Stomach (tissue), 9 donors: ENCODE results near the gene SLC35E3. TPM values are rescaled to one million over a fixed set of nuclear protein-coding genes. Genes with fewer than 3 reads are reported as not detected.

Source experiments
- DNase-seq, 2 donors: peaks; one replicate each; pipeline versions ENCODE4 v3.0.0 to v3.0.0-alpha.2; 2013 to 2019
- H3K27ac ChIP-seq, 5 donors: fragments of 200-600 bp in 4 of 5; sonication (generic) in 4 of 5; one replicate each; pipeline ENCODE4 v1.5.1; 2013 to 2019; ENCODE audit warnings: mild to moderate bottlenecking in 1 of 5, moderate library complexity in 1 of 5
- H3K27me3 ChIP-seq, 3 donors: fragments of 200-600 bp; sonication (generic); one replicate each; pipeline ENCODE4 v1.5.1; 2017 to 2019; ENCODE audit warnings: mixed run types in 1 of 3
- H3K36me3 ChIP-seq, 4 donors: fragments of 200-600 bp; sonication (generic); 1 replicate in 3 of 4; 2 replicates in 1 of 4; pipeline ENCODE4 v1.5.1; 2016 to 2019
- H3K4me1 ChIP-seq, 4 donors: fragments of 200-600 bp; sonication (generic); one replicate each; pipeline ENCODE4 v1.5.1; 2016 to 2019
- H3K4me3 ChIP-seq, 4 donors: fragments of 200-600 bp; sonication (generic) in 3 of 4; one replicate each; pipeline ENCODE4 v1.5.1; 2016 to 2019; ENCODE audit warnings: mild to moderate bottlenecking in 1 of 4
- H3K9me3 ChIP-seq, 4 donors: fragments of 200-600 bp; sonication (generic); one replicate each; pipeline ENCODE4 v1.5.1; 2016 to 2019
- CTCF ChIP-seq, 7 experiments: fragments of 450-650 bp in 4 of 7; fragments of 200-600 bp in 3 of 7; sonication (generic) in 3 of 7; IDR thresholded peaks; one replicate each; pipeline ENCODE4 v1.5.1; 2016 to 2019; ENCODE audit warnings: antibody characterized with exemption in 7 of 7, control low read depth in 2 of 7, mild to moderate bottlenecking in 1 of 7
- EP300 ChIP-seq: sonication (generic); formaldehyde crosslinking; IDR thresholded peaks from one replicate; pipeline ENCODE4 v1.6.1; 2017; ENCODE audit warnings: antibody characterized with exemption
- POLR2A ChIP-seq, 4 donors: fragments of 450-650 bp; IDR thresholded peaks; one replicate each; pipeline ENCODE4 v1.6.1; 2016; ENCODE audit warnings: antibody characterized with exemption in 4 of 4, control low read depth in 2 of 4, mild to moderate bottlenecking in 1 of 4, moderate library complexity in 1 of 4
- POLR2AphosphoS5 ChIP-seq, 3 donors: sonication (generic); formaldehyde crosslinking; IDR thresholded peaks; one replicate each; pipeline ENCODE4 v1.6.1; 2016; ENCODE audit warnings: antibody characterized with exemption in 3 of 3
- WGBS, 5 donors: extraction: QIAGEN DNeasy Blood & Tissue Kit in 3 of 5; methylation state at CpG; one replicate each; pipeline versions ENCODE4 v1.1.5 to v1.1.7; 2013 to 2018; 5-methylcytosine and 5-hydroxymethylcytosine counted together
- intact Hi-C: fragments of 100-400 bp; cut with DNase I; formaldehyde crosslinking; loops from one replicate; pipeline ENCODE4 v1.15.1; 2023; ENCODE audit warnings: low total_unique reads
- polyA plus RNA-seq, 3 donors: library from polyadenylated mRNA; stranded (reverse); fragments of 200-250 nt; gene quantifications; one replicate each; pipeline ENCODE4 v1.2.3, GENCODE V29; 2013
- total RNA-seq, 5 donors: library from RNA; depleted of rRNA; stranded (reverse); fragments of >200 nt; gene quantifications; one replicate each; pipeline versions ENCODE4 v1.1.0 to v1.2.3, GENCODE V29; 2014 to 2016
- donor health status: healthy with polysubstance abuse.
- donor health status: Bipolar disorder and iron deficiency.
- donor health status: healthy.

Gene SLC35E3
- total and polyA plus RNA-seq, 8 donors = under 0.01 to 5.9 (median 1.9) TPM

- no peaks in the 10 kb centered on the region for H3K27me3 ChIP-seq
- no peak for TF ChIP-seq CTCF (IDR thresholded peaks at IDR 0.05)
- TF ChIP-seq EP300 = no peak
- no peak for TF ChIP-seq POLR2AphosphoS5 (IDR thresholded peaks at IDR 0.05)
- TF ChIP-seq POLR2A (IDR thresholded peaks at IDR 0.05) = no peak
- intact Hi-C loops = loop anchor here (10.0 kb wide), 1 partner anchor 58 kb away; the partner anchor contains the start of gene MDM2
- WGBS, 5 donors = 2 to 4% (median 3%) methylated on average over 15 of the region's 15 CpGs
- H3K27ac ChIP-seq = peak overlapping the region; percentile 75 to 86 (median 78)
- H3K4me3 ChIP-seq = peak overlapping the region; percentile 80 to 96 (median 81)
- H3K36me3 ChIP-seq = peaks cover 0 to 21% (median 18%) of the 10 kb centered on the region in 4 donors
- DNase-seq = peak; percentile 39 to 84
- no peaks in the 10 kb centered on the region for H3K9me3 ChIP-seq
- H3K4me1 ChIP-seq = peaks cover 0 to 35% (median 26%) of the 10 kb centered on the region in 4 donors
These were observed 700 bp downstream of the SLC35E3 start for GRCh38 chr12:68746572-68747180.

DNA sequence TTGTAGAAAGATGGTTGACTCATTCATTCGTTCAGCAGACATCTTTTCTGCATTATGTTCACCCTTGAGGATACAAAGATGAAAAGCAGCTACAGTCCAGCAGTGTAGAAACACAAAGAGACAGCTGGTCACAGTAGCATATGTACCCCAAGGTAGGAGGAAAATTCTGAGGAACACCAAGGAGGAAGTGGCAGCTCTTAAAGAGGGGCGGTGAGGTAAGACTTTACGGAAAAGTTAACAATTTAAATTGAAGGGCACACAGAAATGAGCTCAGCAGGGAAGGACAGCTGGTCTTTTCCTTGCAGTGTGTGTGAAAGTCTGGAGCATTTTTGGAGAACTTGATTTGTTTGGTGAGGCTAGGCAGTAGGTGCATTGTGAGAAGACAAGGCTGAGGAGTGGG, 3.5 kb downstream of the SLC35E3 start:
- H3K27me3 ChIP-seq = no peaks in the 10 kb centered on the region
- peaks cover 4 to 37% (median 28%) of the 10 kb centered on the region in 4 donors for H3K36me3 ChIP-seq
- no peak overlapping the region for H3K27ac ChIP-seq
- no peak for DNase-seq
- H3K4me1 ChIP-seq = peaks cover 0 to 35% (median 26%) of the 10 kb centered on the region in 4 donors
- WGBS, 5 donors = 90 to 96% (median 92%) methylated on average over 3 of the region's 3 CpGs
- H3K9me3 ChIP-seq = no peaks in the 10 kb centered on the region
- intact Hi-C loops = loop anchor here (10.0 kb wide), 1 partner anchor 55 kb away; the partner anchor contains the start of gene MDM2
- H3K4me3 ChIP-seq = no peak overlapping the region
- TF ChIP-seq EP300 (no peak), CTCF (IDR thresholded peaks at IDR 0.05) (no peak), POLR2A (IDR thresholded peaks at IDR 0.05) (no peak), POLR2AphosphoS5 (IDR thresholded peaks at IDR 0.05) (no peak)

DNA sequence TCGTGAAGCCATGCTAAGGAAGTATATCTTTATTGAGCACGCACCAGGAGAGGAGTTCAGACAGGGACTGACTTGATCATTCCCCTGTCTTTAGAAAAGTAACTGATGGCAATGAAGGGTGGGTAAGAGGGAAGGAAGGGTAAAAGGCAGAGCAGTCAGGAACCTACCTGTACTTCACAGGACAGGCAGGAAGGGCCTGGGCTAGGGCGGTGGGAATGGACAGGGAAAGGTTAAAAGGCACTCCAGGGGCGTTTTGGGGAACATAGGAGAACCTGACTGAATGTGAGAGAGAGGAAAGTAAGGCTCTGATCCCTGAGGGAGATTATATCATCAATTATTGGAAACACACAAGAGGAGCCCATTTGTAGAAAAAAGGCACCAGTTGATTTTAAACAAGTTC, 3.9 kb downstream of the SLC35E3 start:
- no peak for DNase-seq
- Histone ChIP-seq H3K27me3 (no peaks in the 10 kb centered on the region), H3K36me3 (peaks cover 5 to 41% (median 32%) of the 10 kb centered on the region in 4 donors), H3K9me3 (no peaks in the 10 kb centered on the region), H3K27ac (no peak overlapping the region), H3K4me1 (peaks cover 0 to 35% (median 26%) of the 10 kb centered on the region in 4 donors), H3K4me3 (no peak overlapping the region)
- 87 to 91% (median 90%) methylated on average over 4 of the region's 4 CpGs for WGBS, 5 donors
- intact Hi-C loops = loop anchor here (10.0 kb wide), 1 partner anchor 55 kb away; the partner anchor contains the start of gene MDM2
- TF ChIP-seq POLR2AphosphoS5 (IDR thresholded peaks at IDR 0.05) = no peak
- no peak for TF ChIP-seq POLR2A (IDR thresholded peaks at IDR 0.05)
- TF ChIP-seq EP300 = no peak
- TF ChIP-seq CTCF (IDR thresholded peaks at IDR 0.05) = no peak

- 67 to 81% (median 78%) methylated on average over 1 to 4 of the region's 4 CpGs for WGBS, 5 donors
These were observed 4.5 kb downstream of the SLC35E3 start for GRCh38 chr12:68750506-68750905.

More at GRCh38 chr12:68750506-68750905, 4.5 kb downstream of the SLC35E3 start:
- Histone ChIP-seq H3K27me3 (no peaks in the 10 kb centered on the region), H3K4me1 (peaks cover 0 to 31% (median 23%) of the 10 kb centered on the region in 4 donors), H3K9me3 (no peaks in the 10 kb centered on the region), H3K27ac (no peak overlapping the region), H3K4me3 (no peak overlapping the region), H3K36me3 (peaks cover 11 to 47% (median 39%) of the 10 kb centered on the region in 4 donors)
- no peak for TF ChIP-seq POLR2A (IDR thresholded peaks at IDR 0.05)
- no peak for TF ChIP-seq EP300
- TF ChIP-seq CTCF (IDR thresholded peaks at IDR 0.05) = no peak
- no peak for TF ChIP-seq POLR2AphosphoS5 (IDR thresholded peaks at IDR 0.05)
- no peak for DNase-seq
- intact Hi-C loops = no loop called here
